Midbrain (tissue), 1 donor: ENCODE results near the gene MED13.
"Not testable (repeated sequence)": the region's sequence is repeated elsewhere in the genome, so short reads cannot be mapped to it uniquely, and the experiment has no call there.

ENCODE experiments used
- DNase-seq: peaks from one replicate; lab custom pipeline; 2025; lab: John Stamatoyannopoulos, UW

Gene MED13

GRCh38 chr17:62086737-62087136 is 21.7 kb upstream of the MED13 start:
- DNase-seq: no peak

GRCh38 chr17:62085511-62086408 is 20.7 kb upstream of the MED13 start:
- DNase-seq: no peak

GRCh38 chr17:62084585-62084984 is 19.5 kb upstream of the MED13 start:
- no peak for DNase-seq

DNA sequence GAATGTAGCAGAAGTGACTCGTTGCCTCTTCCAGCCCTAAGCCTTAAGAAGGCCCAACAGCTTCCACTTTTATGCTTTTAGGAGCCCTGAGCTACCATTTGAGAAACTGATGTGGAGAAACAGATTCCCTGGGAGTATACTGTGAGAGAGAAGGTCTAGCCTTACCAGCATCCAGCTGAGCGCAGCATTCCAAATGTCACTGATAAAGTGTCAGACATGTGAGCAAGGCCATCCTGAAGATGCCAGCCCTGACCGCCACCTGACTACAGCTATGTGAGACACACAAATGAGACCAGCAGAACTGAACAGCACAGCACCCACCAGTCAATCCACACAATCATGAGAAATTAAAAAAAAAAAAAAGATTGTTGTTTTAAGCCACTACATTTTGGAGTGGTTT is 18.6 kb upstream of the MED13 start:
- DNase-seq: no peak

GRCh38 chr17:62080647-62081046 is 15.6 kb upstream of the MED13 start:
- DNase-seq: no peak

- no peak for DNase-seq
Measured at GRCh38 chr17:62078009-62078408, 12.9 kb upstream of the MED13 start.

- no peak for DNase-seq
Measured at GRCh38 chr17:62076864-62077788, 12.0 kb upstream of the MED13 start.

GRCh38 chr17:62075308-62075815 is 10.3 kb upstream of the MED13 start:
- no peak for DNase-seq

DNA sequence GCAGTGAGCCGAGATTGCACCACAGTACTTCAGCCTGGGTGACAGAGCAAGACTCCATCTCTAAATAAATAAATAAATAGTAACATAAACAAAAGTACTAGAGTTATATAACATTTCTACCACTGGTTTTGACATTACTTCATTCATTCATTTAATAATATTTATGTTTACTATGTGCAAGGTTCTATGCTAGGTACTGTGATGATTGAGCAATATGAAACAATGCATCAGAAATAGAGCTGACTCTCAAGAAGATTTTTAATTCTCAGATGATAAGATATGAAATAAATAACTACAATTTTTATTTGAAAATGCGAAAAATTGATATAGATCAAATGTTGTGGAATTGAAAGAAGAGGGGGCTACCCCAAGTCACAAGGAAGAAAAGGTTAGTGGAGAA is 8.9 kb upstream of the MED13 start:
- no peak for DNase-seq

DNA sequence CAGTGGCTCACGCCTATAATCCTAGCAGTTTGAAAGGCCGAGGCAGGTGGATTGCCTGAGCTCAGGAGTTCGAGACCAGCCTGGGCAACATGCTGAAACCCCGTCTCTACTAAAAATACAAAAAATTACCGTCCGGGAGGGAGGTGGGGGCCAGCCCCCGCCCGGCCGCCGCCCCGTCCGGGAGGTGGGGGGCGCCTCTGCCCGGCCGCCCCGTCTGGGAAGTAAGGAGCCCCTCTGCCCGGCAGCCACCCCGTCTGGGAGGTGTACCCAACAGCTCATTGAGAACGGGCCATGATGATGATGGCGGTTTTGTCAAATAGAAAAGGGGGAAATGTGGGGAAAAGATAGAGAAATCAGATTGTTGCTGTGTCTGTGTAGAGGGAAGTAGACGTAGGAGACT is 7.8 kb upstream of the MED13 start:
- not testable (repeated sequence) for DNase-seq

DNA sequence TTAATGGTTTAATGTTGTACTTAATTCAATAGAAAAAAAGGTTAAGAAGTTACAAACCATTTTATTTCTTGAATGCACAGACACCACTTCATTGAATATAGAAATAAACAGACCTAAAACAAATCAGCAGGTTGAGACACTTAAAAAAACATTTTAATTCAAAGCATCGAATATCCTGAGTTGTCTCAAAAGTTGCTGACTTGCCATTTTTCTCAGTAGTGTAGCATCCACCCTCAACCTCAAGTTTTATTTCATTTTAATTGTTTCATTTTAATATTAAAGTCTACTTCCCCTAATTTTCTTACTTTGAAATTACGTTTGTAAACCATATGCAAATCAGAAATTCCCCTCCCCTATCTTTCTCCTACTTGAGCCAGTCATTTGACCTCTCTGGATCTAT is 5.8 kb upstream of the MED13 start:
- no peak for DNase-seq

DNA sequence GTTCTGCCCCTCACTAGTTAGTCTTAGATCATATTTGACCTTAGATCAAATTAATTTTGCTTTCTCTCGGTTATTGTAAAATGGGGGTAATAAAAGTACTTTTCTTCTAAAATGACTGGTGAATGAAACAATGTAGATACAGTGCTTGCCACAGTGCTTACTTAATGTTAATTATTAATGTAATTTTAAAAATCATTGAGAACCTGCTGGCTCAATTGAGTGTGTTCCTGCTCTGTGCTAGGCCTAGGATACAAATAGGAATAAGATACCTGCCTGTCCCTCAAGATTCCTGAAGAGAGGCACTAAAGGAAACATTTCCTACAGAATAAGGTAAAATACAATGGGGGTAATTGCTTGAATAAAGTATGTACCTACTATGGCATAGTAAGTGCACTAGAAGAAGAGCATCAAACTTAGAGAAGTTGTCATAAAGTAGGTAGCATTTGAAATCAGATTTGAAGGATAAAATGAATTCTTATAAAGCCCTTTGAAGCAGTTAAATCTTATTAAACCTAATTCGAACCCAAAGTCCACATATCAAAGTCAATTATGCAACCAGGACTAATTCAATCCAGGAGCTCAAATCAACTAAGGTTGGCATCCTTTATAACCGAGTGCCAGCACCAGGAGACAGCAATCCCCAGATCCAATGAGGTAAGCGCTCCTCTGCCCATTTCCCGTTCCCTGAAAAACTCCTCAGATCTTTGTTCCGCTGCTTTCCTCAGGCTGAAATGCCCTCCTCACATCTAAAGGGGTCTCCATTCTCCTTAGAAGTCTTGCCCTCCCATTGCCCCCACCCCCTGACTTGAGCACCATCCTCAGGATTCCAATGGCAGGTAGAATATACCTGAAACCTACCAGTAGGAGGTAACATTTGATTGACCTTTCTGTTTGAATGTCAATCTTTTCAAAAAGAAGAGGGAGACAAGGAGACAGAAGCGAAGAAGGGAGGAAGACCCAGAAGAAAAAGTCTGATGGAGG is 2.4 kb upstream of the MED13 start:
- DNase-seq: no peak

DNA sequence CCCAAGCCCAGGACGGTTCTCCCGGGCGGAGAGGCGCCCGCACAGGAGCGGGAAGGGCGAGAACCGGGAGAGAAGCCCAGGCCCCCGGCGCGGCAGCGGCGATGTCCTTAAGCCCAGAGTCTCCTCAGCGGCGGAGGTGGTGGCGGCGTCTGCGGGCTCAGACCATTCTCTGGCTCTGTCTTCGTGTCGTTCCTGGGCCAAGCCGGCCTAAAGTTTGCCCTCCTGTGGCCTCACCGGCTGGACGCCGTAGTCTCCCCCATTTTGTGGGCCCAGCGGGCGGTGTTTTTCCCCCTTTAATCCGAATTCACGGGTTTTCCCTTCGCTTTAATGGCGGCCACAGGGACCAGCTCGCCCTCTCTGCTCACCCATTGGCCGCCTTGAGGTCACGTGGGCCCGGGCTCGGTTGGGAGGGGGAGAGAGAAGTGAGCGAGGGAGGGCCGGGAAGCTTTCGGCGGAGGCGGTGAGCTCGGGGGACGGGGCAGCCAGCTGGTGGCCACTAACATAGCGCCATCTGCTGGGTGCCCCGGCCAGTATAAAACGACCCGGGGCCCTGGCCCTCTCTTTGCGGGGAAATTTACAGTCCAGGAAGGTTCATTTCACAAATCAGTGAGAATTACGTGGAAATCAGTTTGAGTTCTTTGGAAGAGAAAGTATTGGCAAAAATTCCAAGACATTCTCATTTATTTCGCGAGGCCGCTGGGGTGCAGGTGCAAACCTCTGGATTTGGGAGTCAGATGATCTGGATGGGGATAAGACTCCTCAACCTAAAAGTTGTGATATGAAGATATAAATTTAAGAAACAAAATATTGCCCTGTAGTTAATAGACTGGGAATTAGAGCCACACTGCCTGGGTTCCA is 762 bp upstream of the MED13 start:
- DNase-seq: peak; percentile 98

DNA sequence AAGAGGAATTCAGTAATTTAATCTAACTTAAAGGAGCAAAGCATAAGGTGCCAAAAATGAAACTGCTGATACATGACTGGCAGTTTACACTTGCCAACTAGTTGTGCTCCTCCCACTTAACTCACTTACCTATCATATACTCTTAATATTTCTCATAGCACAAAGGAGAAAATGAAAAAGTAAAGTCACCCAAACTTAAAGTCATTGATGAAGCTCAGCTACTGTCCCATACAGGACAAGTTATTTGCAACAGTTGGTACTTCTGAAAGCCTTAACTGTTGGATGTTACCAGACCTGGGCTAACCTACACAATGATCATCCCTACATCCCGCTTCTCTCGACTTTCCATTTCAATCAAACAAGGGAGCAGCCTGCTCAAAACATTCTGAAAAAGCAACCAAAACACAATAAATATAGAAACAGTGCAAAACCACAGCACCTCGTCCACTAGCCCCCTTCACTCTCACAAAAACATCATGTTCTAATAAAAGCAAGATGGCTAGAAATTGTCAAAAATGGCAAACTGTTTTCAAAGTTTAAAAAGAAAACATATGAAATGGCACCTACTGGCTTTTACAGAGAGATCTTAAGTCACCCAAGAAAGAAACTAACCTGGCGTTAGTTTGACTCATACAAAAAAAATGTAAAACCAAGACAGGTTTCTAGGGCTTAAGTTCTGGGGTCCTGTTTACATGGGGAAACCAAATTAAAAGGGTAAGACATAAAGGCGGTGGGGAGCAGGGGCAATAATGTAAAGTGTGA is 868 bp downstream of the MED13 start:
- no peak for DNase-seq

GRCh38 chr17:62062944-62063343 is 2.1 kb downstream of the MED13 start:
- DNase-seq: peak; percentile 9

GRCh38 chr17:62062302-62062701 is 2.8 kb downstream of the MED13 start:
- no peak for DNase-seq

DNA sequence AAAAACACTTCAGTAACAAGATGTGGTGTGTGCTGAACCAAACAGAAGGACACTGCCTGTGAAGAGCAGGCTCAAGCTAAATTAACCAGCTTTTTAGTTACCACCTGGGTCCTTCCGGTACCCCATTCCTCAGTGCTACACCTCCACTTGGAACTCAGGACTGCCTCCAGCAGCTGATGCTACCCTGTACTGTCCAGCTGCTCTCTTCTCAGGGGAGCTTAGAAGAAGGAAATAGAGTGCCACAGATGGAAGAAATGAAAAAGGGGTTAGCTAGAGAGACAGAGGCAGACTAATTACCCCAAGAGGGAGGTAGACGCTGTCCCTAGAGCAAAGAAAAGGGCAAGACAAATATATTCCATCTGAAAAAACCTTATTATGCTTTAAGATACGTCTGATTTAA is 5.7 kb downstream of the MED13 start:
- no peak for DNase-seq

GRCh38 chr17:62058611-62059010 is 6.5 kb downstream of the MED13 start:
- no peak for DNase-seq

DNA sequence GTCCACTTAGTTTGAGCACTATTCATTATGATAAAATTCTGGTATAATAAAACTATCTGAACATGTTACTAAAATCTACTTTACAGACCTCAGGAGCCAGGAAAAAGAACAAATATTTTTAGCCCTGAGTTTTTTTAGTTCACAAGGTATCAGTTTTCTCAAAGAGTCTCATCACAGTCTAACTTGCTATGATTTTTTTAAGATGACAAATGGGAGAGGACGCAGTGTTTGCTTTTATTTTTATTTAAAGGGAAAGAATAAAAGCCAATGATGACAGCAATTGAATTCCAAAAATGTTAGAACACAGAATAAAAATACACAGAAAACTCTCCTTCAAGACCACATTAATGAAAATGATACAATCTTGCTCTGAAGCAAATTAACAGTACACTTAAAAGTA is 7.4 kb downstream of the MED13 start:
- DNase-seq: no peak
